Right hindlimb (tissue), 1 donor: ENCODE results near the gene NSUN6.

Experiments
- DNase-seq: peaks from one replicate; pipeline ENCODE4 v3.0.0-alpha.2; 2018

Gene NSUN6, protein sequence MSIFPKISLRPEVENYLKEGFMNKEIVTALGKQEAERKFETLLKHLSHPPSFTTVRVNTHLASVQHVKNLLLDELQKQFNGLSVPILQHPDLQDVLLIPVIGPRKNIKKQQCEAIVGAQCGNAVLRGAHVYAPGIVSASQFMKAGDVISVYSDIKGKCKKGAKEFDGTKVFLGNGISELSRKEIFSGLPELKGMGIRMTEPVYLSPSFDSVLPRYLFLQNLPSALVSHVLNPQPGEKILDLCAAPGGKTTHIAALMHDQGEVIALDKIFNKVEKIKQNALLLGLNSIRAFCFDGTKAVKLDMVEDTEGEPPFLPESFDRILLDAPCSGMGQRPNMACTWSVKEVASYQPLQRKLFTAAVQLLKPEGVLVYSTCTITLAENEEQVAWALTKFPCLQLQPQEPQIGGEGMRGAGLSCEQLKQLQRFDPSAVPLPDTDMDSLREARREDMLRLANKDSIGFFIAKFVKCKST

GRCh38 chr10:18651324-18652007, at the start of gene NSUN6:
NSUN6 (minus strand) TSS chr10:18651587; CDS start chr10:18651203, 384 bp downstream.
- peak; percentile 95 for DNase-seq

DNA sequence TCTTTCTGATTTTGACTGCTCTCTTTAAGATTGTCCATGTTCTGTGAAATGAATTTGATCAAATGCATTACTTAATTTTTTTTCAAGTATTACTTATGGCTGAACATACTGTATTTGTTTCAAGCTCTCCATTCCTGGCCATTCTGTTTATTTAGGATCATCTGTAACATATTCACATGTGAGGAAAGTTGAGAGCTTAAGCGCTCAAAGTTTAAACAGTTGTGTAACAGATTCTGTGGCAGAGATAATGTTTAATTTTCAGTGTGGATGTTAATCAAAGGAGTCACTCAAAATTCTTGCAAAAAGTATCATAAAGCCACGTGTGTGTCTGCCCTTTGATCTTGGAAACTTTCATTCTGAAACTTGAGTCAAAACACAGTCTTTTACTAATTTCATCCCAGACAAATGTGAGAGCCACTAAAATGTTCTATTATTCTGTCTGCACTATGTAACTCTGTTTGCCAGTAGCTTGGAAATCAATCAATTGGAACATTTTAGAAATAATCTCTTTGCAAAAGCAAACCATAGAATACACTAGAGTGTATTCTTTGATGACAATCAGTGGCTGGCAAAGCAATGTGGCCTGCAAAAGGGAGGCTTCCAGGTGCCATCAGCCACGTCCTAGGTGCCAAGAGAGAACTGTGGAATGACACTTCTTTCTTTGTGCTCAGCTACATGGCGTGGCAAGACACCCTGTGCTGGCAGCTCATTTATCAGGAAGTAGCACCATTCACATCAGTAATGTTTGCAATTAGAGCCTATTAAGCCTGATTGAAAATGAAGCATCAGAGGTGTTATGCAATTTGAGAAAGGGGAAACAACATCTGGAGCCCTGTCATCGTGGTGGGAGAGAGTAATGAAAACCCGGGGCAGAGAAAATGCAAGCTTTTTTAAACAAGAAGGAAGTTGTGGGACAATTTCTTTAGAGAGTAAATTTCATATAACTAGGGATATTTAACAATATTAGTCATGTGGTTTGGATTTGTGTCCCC, 48.8 kb upstream of the NSUN6 start:
- DNase-seq, result no peak

DNA sequence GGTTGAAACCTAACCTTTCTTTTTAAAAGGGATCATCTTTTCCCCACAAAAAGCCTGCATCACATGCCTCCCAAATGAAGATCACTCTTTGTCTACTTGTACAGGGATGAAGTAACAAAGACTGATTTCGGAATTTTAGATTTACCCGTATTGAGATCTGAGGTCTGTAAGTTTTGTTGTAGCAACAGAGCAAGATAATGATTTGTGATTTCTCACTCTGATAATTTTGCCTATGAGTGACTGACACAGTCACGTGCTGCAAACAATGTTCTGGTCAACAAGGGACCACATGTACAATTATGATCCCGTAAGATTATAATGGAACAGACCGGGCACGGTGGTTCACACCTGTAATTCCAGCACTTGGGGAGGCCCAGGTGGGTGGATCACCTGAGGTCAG, 39.2 kb upstream of the NSUN6 start:
- no peak for DNase-seq

GRCh38 chr10:18689498-18689897, 38.1 kb upstream of the NSUN6 start:
- DNase-seq, result no peak

GRCh38 chr10:18687706-18688105, 36.3 kb upstream of the NSUN6 start:
- DNase-seq, result no peak

DNA sequence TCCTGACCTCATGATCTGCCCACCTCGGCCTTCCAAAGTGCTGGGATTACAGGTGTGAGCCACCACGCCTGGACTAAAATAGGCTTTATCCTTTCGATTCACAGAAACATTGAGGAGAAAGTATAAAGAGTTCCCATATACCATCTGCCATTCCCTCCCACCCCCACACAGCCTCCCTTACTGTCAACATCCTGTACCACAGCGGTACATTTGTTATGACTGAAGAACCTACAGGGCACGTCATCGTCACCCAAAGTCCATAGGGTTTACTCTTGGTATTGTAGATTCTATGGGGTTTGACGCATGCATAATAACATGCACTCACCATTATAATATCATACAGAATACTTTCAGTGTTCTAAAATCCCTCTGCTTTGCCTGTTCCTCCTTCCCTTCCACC, 35.8 kb upstream of the NSUN6 start:
- DNase-seq, result no peak

- DNase-seq, result no peak
These were observed 34.2 kb upstream of the NSUN6 start for GRCh38 chr10:18685555-18685954.

DNA sequence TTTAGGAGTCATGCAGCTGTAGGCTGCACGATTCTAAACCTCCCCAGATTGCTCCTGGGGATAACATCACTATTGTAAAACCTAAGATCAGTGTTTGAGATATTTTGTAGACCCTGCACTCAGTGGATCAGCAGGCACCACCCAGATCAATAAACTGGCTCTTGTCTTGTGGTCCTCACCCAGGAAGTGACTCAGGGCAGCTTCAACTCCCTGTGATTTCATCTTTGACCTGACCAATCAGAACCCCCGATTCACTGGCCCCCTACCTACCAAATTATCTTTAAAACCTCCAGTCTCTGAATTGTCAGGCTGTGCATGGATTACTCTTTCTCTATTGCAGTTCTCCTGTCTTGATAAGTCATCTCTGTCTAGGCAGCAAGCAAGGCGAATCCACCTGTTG, 33.6 kb upstream of the NSUN6 start:
- no peak for DNase-seq

DNA sequence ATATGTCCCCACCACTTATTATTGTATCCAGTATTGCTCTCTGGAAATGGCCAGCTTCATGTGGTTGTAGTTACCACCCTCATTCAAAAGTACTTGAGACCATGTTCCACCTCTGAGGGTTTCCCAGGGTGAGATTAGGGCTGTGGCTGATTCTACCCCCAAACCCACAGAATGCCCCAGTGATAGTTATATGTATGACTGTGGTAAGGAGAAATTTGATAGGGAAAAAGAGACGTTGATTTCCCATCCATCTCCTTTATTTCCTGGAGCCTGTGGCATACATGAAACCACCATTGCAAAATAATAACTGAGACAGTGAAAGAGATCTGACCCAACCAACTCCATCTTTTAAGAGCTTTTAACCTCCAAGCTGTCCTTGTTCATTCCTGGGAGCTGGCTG, 33.0 kb upstream of the NSUN6 start:
- peak; percentile 32 for DNase-seq

DNA sequence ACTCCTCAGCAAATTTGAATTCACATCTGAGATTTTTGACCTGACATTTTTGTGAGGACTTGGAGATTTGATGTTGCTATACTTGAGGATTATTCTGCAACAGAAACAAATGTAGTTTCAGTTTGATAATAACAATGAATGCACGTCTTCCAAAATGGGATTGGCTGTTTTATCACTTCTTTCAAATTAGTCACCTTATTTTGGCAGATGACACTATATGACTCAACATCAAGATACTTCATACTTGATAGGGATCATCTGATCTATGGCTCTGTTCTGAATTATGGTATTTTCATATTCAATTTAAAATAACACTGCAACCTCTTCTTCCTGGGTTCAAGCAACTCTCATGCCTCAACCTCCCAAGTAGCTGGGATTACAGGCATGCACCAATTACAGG, 32.0 kb upstream of the NSUN6 start:
- DNase-seq, result no peak

DNA sequence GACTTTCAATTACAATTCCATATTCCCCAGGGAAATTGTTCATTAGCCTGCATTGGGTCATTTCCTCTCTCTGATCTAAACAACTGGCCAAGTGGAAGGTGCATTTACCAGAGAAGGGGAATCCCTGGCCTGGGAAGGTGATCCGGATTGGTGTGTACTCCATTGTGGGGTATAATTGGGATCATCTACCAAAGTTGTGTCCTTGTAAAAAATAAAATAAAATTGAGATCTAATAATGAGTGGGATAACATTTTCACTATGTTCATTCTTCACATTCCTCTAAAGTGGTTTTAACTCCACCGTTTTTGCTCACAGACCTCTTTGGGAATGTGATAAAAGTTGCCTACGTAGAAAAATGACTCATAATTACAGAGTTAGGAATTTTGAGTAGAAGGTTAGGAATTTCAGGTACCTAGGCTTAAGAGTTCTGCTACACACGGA, 30.6 kb upstream of the NSUN6 start:
- DNase-seq, result no peak

DNA sequence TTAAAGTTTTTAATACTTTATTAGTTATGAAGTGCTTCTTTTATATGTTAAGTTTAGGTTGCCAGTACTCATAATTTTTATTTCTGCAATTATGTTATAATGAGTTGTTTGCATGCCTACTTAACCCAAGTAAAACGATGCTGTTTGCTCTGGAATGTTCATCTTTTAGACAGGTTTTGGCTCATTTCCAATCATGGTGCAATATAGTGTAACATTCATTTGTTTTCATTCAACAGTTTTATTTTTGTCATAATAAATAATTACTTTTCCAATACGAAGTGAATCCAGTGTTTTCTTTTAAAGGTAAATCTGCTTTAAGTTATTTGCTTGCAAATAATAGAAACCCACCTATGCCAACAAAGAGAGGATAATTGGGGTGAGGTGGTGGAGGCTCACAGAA, 30.0 kb upstream of the NSUN6 start:
- no peak for DNase-seq

DNA sequence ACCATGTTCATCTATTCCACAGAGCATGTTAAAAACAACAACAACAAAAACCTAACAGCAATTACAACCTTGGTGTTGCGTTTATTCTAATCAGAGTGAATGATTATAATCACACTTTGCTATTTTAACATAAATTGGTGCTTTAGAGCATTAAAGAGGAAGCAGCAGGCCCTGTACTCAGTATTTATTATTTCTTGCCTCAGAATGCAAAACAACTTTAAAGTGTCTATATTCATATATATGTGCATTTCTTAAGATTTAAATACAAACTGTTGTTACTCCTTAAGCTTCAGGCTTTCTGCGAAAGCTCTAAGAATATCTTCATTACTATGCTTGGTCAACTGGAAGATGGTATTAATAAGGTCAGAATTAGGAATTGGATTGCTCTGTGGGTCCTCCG, 29.4 kb upstream of the NSUN6 start:
- DNase-seq, result no peak

DNA sequence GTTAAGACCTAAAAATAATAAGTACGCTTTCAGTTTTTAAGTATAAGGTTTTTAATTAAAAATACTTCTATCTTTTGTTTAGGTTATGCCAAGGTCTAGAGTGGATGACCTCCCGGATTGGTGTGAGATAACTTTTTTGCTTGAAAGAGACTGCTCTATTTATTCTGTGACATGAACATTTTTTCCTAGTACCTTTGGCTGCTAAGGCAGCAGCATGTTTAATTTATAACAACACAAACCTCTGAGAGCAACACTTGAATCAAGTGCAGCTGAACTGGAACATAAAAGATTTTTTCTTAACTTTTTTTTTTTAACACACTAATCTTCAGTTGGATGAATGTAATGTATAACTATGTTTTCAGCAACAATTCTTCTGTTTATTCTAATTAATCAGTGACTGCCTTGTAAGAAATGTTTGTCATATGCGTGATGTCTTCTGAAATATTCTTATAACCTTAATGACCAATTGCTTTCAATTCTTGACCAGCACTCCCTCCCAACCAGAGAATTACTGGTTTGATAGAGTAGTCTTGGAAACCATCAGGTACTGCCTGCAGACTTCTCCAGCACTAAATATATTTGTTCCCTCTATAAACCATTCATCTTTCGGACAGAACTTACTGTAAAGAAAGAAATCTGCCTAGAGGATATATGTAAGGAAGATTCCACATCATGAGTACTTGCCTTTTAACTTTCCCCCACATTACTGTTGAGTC, 23.9 kb upstream of the NSUN6 start:
- no peak for DNase-seq

DNA sequence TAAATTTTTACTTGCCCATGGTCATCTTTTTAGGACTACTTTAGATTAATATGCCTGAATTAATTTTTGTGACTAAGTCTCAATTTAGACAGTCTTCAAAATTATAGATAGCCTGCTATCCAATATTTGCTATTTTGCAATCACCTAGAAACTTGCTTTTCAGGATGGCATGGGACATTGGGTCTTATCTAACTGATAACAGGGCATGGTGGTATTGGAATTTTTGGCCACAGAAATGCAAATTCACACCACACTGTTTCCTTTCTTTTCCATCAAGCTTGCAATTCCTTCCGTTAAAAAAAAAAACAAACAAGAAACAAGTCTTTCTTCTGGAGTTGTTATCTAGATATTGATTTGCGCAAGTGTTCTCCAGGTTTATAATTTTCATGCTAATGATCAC, 16.6 kb upstream of the NSUN6 start:
- DNase-seq, result no peak

- no peak for DNase-seq
These were observed 15.4 kb upstream of the NSUN6 start for GRCh38 chr10:18666810-18667209.

GRCh38 chr10:18665815-18666558, 14.6 kb upstream of the NSUN6 start:
- no peak for DNase-seq

GRCh38 chr10:18664841-18665478, 13.6 kb upstream of the NSUN6 start:
- no peak for DNase-seq

DNA sequence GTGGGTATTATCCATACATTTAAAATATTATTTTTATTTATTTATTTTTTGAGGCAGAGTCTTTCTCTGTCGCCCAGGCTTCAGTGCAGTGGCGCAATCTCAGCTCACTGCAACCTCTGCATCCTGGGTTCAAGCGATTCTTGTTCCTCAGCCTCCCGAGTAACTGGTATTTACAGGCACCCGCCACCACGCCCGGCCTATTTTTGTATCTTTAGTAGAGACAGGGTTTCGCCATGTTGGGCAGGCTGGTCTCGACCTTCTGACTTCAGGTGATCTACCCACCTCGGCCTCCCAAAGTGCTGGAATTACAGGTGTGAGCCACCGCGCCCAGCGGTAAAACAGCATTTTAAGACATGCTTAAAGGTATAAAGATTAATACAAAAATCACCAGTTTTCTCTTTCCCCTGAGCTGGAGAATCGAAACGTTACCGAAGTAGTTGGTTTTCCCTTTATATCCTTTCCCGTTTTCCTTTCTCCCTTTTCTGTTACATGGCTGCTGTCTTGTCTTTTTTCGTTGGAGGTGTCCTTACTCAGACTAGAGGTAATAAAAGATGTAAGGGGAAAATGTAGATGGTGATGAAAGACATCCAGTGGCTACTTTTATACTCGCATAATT, 9.5 kb upstream of the NSUN6 start:
- no peak for DNase-seq

DNA sequence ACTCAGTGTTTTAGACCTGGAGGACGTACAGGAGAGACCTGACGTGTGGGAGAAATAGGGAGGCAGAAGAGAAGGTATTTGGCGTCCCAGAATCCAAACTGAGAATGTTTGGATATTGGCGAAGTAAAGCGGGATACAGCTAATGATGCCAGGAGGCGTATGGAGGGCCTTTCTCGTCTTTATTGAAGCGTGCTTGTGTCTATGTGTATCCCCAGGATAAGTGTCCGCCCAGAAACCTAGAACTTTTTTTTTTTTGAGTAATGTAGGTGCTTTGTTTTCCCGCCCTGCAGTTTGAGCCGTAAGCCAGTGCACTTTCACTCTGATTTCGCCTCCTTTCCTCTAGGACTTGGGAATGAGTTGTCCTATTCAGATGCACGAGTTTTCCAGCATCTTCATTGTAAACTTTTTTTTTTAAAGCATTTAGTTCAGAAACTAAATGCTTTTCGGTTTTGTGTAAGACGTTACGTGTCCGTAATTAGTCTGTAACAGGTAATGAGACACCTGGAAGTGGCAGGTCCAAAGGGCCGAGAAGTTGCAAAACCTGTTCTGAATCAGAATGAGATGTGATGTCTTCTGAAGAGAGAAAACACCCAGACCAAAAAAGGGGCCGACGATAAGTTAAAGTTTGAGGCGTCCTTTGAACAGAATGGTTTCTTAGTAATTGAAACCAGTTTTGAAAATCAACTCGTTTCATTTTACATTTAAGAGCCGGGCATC, 8.6 kb upstream of the NSUN6 start:
- DNase-seq, result no peak
